Mucosa of descending colon (tissue), 3 donors: ENCODE data around the gene PCDHGA1. TPM values are rescaled to one million over a fixed set of nuclear protein-coding genes. Genes with fewer than 3 reads are reported as not detected.

Experiments used
- ATAC-seq: fragments of 200-7000 bp; cut with Tn5 transposase; one replicate; pipeline ENCODE4 v1.9.1; 2020; ENCODE audit warnings: mild to moderate bottlenecking, moderate library complexity
- DNase-seq, 3 donors: peaks; one replicate each; pipeline ENCODE4 v3.0.0-alpha.2; 2020
- H3K36me3 ChIP-seq: fragments of 200-600 bp; one replicate; pipeline ENCODE4 v1.8.0; 2021; ENCODE audit warnings: low read depth, mild to moderate bottlenecking
- H3K4me1 ChIP-seq: fragments of 200-600 bp; one replicate; pipeline ENCODE4 v1.8.0; 2021; ENCODE audit warnings: low read depth, mild to moderate bottlenecking
- H3K4me3 ChIP-seq: fragments of 200-600 bp; one replicate; pipeline ENCODE4 v1.8.0; 2021; ENCODE audit warnings: mild to moderate bottlenecking
- H3K9me3 ChIP-seq: fragments of 200-600 bp; one replicate; pipeline ENCODE4 v1.8.0; 2021; ENCODE audit warnings: mild to moderate bottlenecking
- CTCF ChIP-seq: fragments of 200-600 bp; IDR thresholded peaks from one replicate; pipeline ENCODE4 v1.8.0; 2022; ENCODE audit warnings: antibody characterized with exemption, mild to moderate bottlenecking
- intact Hi-C, 2 donors: fragments of 100-400 bp; cut with DNase I in 1 of 2; cut with micrococcal nuclease in 1 of 2; formaldehyde crosslinking; loops; one replicate each; pipeline versions ENCODE4 v1.11.0 to v1.11.1; 2022; cut with DNase I, micrococcal nuclease
- total RNA-seq, 3 donors: library from RNA; stranded (reverse); fragmentation: NEBNext Ultra II Directional in 2 of 3; extraction: Animal tissue kit (Norgen Biotek cat#: 25700) in 2 of 3; gene quantifications; one replicate each; pipeline versions ENCODE4 v1.2.1 to v1.2.4, GENCODE V29; 2021 to 2023
- donor health status: DM: no; HTN: no; CAD: no; lungs with moderate emphysema.
- donor health status: DM: no; HTN: no; CAD: no.
- donor health status: DM: no; HTN: yes; CAD: no.

PCDHGA1 gene
- total RNA-seq, 3 donors from 2014 or later, result 0.35 to 1.6 (median 0.43) TPM

DNA sequence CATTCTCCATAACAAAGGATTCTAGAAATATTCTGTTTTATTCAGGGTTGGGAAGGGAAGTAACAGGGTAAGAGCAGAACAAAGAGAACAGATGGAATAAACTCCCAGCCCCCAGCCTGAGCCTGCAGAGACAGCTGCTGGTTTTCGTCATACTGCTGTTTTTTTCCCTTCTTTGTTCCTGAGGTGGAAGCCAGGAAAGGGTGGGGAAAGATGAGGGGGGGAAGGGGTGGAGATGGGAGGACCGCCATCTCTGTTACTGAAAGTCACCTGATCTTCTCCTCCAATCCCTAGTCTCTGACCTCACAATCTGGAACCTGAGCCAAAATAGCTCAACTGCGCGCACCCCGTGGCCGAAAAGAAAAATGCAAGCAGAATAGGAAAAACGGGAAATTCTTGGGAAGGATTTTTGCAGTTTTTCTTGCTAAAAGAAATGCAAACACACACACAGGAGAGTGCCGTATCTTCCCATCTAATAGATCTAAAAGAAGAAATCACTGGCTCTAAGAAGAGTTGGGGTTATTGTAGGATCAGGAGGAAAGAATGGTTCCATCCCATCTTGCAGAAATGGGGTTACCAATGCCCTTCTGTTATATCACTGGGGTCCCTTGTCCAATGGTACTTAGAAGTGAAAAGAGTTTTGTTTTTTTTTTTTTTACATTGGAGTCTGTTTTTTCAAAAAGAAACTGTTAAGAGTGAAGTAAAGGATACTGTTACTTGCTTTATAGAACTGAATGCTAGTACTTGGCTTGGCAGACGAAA lies 230.6 kb downstream of the PCDHGA1 start:
- ATAC-seq (peak; percentile 90), DNase-seq (peak; percentile 69 to 88 (median 75))
- Histone ChIP-seq H3K36me3 (peaks cover 6% of the 10 kb centered on the region), H3K9me3 (no peaks in the 10 kb centered on the region), H3K4me3 (no peak overlapping the region), H3K4me1 (no peaks in the 10 kb centered on the region)
- TF ChIP-seq CTCF, result peak; percentile 18
- intact Hi-C loops, result loop anchor here in 1 of 2 donors (10.0 kb wide), 1 partner anchor 236 kb away; the partner anchor contains the start of gene TAF7

Other genes with a start within 250 kb of the PCDHGA1 start
- 1 to 10 TPM in 2 of 3 donors, under 1 TPM in 1; 0.82 to 5.5 (median 1.1) TPM for gene PCDHB2, start 235.9 kb upstream of the PCDHGA1 start, total RNA-seq
- 1 to 10 TPM in 1 of 3 donors, under 1 TPM in 2; 0.58 to 1.9 (median 0.90) TPM for gene PCDHB3, start 230.0 kb upstream of the PCDHGA1 start, total RNA-seq
- gene PCDHB4, start 208.7 kb upstream of the PCDHGA1 start, total RNA-seq, result 1 to 10 TPM in 1 of 3 donors, under 1 TPM in 2; 0.35 to 3.4 (median 0.80) TPM
- gene PCDHB5, start 195.3 kb upstream of the PCDHGA1 start, total RNA-seq, result 1 to 10 TPM in 1 of 3 donors, under 1 TPM in 2; 0.41 to 3.0 (median 0.60) TPM
- gene PCDHB6, start 180.5 kb upstream of the PCDHGA1 start, total RNA-seq, result under 1 TPM; 0.24 to 0.60 (median 0.29) TPM
- 1 to 10 TPM in 1 of 3 donors, under 1 TPM in 1, not detected in 1; 0.55 to 2.5 TPM for gene PCDHB7, start 157.9 kb upstream of the PCDHGA1 start, total RNA-seq
- gene PCDHB8, start 152.7 kb upstream of the PCDHGA1 start, total RNA-seq, result 1 to 10 TPM in 1 of 3 donors, under 1 TPM in 2; 0.12 to 2.1 (median 0.72) TPM
- 1 to 10 TPM in 1 of 3 donors, under 1 TPM in 2; 0.49 to 3.4 (median 0.89) TPM for gene PCDHB16, start 148.1 kb upstream of the PCDHGA1 start, total RNA-seq
- gene PCDHB9, start 143.4 kb upstream of the PCDHGA1 start, total RNA-seq, result 1 to 10 TPM in 1 of 3 donors, under 1 TPM in 2; 0.26 to 2.4 (median 0.70) TPM
- gene PCDHB10, start 138.2 kb upstream of the PCDHGA1 start, total RNA-seq, result 1 to 10 TPM in 1 of 3 donors, under 1 TPM in 2; 0.35 to 4.9 (median 0.60) TPM
- 1 to 10 TPM in 2 of 3 donors, under 1 TPM in 1; 0.55 to 5.8 (median 1.3) TPM for gene PCDHB11, start 130.9 kb upstream of the PCDHGA1 start, total RNA-seq
- gene PCDHB12, start 121.8 kb upstream of the PCDHGA1 start, total RNA-seq, result 1 to 10 TPM in 1 of 3 donors, under 1 TPM in 2; 0.52 to 3.9 (median 0.67) TPM
- gene PCDHB13, start 116.6 kb upstream of the PCDHGA1 start, total RNA-seq, result 1 to 10 TPM; 1.2 to 4.3 (median 1.9) TPM
- gene PCDHB14, start 107.2 kb upstream of the PCDHGA1 start, total RNA-seq, result 1 to 10 TPM in 2 of 3 donors, under 1 TPM in 1; 0.98 to 6.1 (median 2.0) TPM
- 1 to 10 TPM in 2 of 3 donors, under 1 TPM in 1; 0.69 to 4.3 (median 1.2) TPM for gene PCDHB15, start 85.1 kb upstream of the PCDHGA1 start, total RNA-seq
- gene SLC25A2, start 26.5 kb upstream of the PCDHGA1 start, total RNA-seq, result 1 to 10 TPM; 1.2 to 1.7 (median 1.5) TPM
- 10 to 100 TPM; 52.6 to 70.4 (median 56.9) TPM for gene TAF7, start 9.7 kb upstream of the PCDHGA1 start, total RNA-seq
- 1 to 10 TPM in 1 of 3 donors, under 1 TPM in 2; 0.41 to 3.8 (median 0.51) TPM for gene PCDHGA2, start 8.2 kb downstream of the PCDHGA1 start, total RNA-seq
- 1 to 10 TPM in 1 of 3 donors, under 1 TPM in 2; 0.24 to 2.2 (median 0.43) TPM for gene PCDHGA3, start 13.3 kb downstream of the PCDHGA1 start, total RNA-seq
- gene PCDHGB1, start 19.6 kb downstream of the PCDHGA1 start, total RNA-seq, result 1 to 10 TPM; 1.0 to 4.1 (median 1.2) TPM
- 1 to 10 TPM in 2 of 3 donors, under 1 TPM in 1; 0.90 to 4.6 (median 1.2) TPM for gene PCDHGA4, start 24.5 kb downstream of the PCDHGA1 start, total RNA-seq
- gene PCDHGB2, start 29.5 kb downstream of the PCDHGA1 start, total RNA-seq, result 1 to 10 TPM; 1.5 to 5.7 (median 2.8) TPM
- 1 to 10 TPM; 1.2 to 4.2 (median 1.2) TPM for gene PCDHGA5, start 33.6 kb downstream of the PCDHGA1 start, total RNA-seq
- gene PCDHGB3, start 39.7 kb downstream of the PCDHGA1 start, total RNA-seq, result 1 to 10 TPM; 2.0 to 6.3 (median 2.0) TPM
- gene PCDHGA6, start 43.4 kb downstream of the PCDHGA1 start, total RNA-seq, result 1 to 10 TPM; 1.6 to 6.7 (median 1.9) TPM
- gene PCDHGA7, start 52.2 kb downstream of the PCDHGA1 start, total RNA-seq, result 1 to 10 TPM; 1.0 to 5.6 (median 1.7) TPM
- 1 to 10 TPM in 2 of 3 donors, under 1 TPM in 1; 0.65 to 5.3 (median 1.2) TPM for gene PCDHGB4, start 57.2 kb downstream of the PCDHGA1 start, total RNA-seq
- 1 to 10 TPM in 1 of 3 donors, under 1 TPM in 2; 0.78 to 3.8 (median 0.87) TPM for gene PCDHGA8, start 62.1 kb downstream of the PCDHGA1 start, total RNA-seq
- gene PCDHGB5, start 67.4 kb downstream of the PCDHGA1 start, total RNA-seq, result 1 to 10 TPM; 3.1 to 9.8 (median 5.6) TPM
- gene PCDHGA9, start 72.3 kb downstream of the PCDHGA1 start, total RNA-seq, result 1 to 10 TPM; 2.6 to 6.7 (median 3.2) TPM
- gene PCDHGB6, start 77.5 kb downstream of the PCDHGA1 start, total RNA-seq, result 1 to 10 TPM; 2.3 to 8.5 (median 2.8) TPM
- 1 to 10 TPM; 3.5 to 6.1 (median 4.7) TPM for gene PCDHGA10, start 82.5 kb downstream of the PCDHGA1 start, total RNA-seq
- gene PCDHGB7, start 87.2 kb downstream of the PCDHGA1 start, total RNA-seq, result 10 to 100 TPM in 1 of 3 donors, 1 to 10 TPM in 2; 4.2 to 17.9 (median 4.5) TPM
- gene PCDHGA11, start 90.5 kb downstream of the PCDHGA1 start, total RNA-seq, result 1 to 10 TPM; 1.8 to 5.6 (median 2.6) TPM
- 1 to 10 TPM; 2.6 to 5.5 (median 3.0) TPM for gene PCDHGA12, start 100.0 kb downstream of the PCDHGA1 start, total RNA-seq
- 10 to 100 TPM; 12.1 to 50.5 (median 24.5) TPM for gene PCDHGC3, start 145.5 kb downstream of the PCDHGA1 start, total RNA-seq
- 1 to 10 TPM in 2 of 3 donors, under 1 TPM in 1; 0.75 to 2.6 (median 1.6) TPM for gene PCDHGC4, start 154.5 kb downstream of the PCDHGA1 start, total RNA-seq
- 1 to 10 TPM in 1 of 3 donors, under 1 TPM in 2; 0.61 to 2.6 (median 0.89) TPM for gene PCDHGC5, start 158.6 kb downstream of the PCDHGA1 start, total RNA-seq